Ammon's horn (tissue), 1 donor: ENCODE results near the gene KLF11.

Source experiments
- DNase-seq: peaks from one replicate; pipeline ENCODE4 v3.0.0-alpha.2; 2016; ENCODE audit warnings: low spot score

Gene KLF11

GRCh38 chr2:10043256-10043905, at the start of gene KLF11:
TSS of gene KLF11 (plus strand) at chr2:10043550. CDS start at chr2:10043717, 167 bp downstream.
- peak; percentile 79 for DNase-seq

DNA sequence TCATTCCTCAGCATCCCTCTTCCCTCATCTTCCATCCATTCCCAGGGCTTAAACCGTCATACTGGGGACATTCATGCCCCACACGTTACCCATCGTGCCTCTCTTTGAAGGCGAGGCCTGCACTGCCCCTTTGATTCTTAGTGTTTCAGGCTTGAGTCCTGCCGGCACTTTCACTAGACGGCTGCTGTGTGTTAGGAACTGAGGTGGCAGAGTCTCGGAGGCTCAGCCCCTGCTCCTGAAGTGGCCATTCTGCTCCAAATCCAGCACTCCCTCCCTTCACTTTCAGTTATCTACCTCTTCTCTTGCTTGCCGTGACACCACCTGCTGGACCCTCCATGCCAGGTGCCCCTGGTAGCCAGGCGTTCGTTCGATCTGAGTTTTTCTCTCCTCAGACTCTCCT, 48.9 kb upstream of the KLF11 start:
- DNase-seq, result no peak

GRCh38 chr2:9995059-9995458, 48.3 kb upstream of the KLF11 start:
- DNase-seq, result no peak

DNA sequence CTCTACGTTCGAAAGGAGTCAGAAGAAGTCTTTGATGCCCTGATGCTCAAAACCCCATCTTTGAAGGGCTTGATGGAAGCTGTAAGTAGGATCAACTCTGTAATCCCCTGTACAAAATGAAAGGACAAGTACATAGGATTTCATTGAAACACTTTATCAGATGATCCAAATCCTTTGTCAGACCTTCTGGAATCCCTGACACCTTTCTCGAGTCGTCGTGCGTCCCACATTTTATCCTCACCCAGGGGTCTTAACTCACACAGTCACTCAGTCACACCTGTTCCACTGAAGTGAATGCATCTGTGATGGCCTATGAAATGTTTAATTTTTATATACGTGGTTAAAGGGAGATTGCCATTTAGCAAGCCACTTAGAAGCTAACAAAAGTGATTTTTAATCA, 47.0 kb upstream of the KLF11 start:
- DNase-seq, result no peak

GRCh38 chr2:9997936-9998335, 45.4 kb upstream of the KLF11 start:
- DNase-seq, result no peak

- no peak for DNase-seq
These were observed 44.3 kb upstream of the KLF11 start for GRCh38 chr2:9998916-9999654.

DNA sequence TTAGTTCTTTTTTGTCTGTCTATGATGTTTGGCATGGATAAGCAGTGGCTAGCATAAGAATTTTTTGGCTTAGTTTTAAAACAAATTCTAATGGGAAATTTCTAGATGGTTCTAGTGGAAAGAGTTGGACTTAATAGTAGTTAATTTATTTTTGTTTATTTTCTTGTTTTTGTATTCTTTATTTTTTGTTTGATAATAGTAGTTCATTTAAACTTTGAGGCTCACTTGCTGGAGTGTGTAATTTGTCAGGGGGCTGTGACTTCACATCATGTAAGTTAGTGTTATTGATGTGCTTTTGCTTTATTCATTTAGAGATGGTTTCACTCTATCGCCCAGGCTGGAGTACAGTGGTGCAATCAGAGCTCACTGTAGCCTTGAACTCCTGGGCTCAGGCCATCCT, 43.7 kb upstream of the KLF11 start:
- no peak for DNase-seq

DNA sequence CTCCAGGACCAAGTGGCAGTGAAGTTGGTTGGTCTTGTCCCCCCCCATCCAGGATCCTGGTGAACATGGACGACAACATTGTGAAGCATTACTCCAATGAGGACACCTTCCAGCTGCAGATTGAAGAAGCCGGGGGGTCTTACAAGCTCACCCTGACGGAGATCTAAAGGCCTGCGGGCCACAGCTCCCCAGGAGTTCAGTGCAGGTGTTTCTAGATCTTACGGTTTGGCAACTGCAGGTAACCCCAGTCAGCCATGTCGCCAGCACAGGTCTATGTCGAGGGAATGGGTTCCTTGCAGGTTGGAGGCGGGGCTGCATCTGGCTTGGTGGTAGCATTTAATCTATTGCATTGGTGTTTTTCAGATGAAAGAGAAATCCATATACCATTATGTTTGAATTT, 42.8 kb upstream of the KLF11 start:
- DNase-seq, result no peak

- DNase-seq, result no peak
These were observed 41.8 kb upstream of the KLF11 start for GRCh38 chr2:10001586-10001985.

DNA sequence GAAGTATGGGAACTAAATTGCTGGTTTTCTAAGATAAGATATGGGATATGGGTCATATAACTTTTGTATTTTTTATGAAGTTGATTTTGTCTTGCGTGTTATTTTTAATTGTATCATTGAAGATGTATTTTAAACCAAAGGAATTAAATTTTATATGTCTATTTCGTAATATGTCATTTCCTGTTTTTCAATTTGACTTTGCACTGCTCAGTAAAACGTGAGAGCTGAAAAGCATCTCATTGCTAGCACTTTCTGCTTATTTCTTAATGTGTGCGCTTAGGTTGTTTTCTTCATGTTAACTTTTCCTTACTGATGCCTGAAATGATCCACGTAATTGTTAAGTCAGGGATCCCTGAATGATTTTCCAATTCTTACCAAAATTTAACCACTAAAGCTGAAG, 41.2 kb upstream of the KLF11 start:
- no peak for DNase-seq

- DNase-seq, result no peak
These were observed 40.7 kb upstream of the KLF11 start for GRCh38 chr2:10002681-10003080.

DNA sequence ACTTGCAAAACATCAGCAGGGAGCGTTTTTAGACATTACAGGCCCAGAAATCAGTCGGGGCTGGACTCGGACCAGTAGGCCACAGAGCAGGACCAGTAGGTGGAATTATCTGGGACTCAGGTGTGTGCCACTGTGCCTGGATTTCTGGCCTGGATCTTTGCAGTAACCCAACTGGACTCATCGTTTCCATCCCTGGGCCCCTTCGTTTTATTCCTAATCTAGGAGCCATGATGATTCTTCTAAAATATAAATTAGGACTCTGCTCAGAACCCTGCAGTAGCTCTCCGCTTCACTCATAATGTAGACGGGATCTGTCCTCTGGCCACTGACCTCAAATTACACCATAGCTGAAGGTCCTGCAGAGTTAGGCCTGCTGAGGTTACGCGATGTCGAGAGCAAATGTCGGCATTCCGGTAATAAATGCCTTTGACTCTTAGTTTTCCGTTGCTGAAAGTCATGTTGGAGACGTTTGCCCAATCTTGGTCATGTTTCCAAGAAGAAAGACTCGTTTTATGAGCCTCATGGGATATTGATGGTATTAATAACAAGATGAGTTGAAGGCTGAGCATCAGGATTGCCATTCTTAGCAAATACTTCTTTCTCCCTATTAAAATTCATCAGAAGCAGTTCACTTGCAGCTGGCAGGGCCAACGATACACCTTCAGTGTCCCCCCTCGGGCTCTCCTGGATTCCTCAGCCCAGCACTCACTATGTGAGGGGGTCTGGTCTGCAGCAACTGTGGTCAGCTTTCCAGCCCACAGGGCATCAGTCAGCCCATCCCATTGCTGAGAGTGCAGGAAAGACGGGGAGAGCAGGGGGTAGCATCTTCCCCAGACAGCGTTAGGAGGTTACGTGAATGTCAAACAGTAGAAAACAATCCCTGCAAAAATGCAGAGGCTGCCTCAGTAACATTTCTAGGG, 39.9 kb upstream of the KLF11 start:
- no peak for DNase-seq

DNA sequence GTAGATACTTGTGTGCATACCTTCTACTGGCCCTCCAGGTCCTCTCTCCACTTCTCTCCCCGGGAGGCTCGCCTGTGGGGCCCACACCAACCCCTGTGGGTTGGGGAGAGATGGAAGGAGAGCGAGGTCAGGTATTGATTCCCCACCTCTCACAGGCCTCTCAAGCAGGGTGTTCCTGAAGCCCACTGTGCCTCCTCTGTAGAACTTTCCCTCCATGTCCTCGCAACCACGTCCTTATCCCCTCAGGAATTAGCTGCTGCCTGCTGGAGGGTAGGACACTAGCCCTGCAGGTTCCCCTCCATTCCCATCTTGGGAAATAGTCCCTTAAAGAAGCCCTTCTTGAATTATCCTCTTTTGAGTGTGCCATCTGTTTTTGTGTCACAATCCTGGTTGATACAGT, 38.9 kb upstream of the KLF11 start:
- DNase-seq, result no peak

DNA sequence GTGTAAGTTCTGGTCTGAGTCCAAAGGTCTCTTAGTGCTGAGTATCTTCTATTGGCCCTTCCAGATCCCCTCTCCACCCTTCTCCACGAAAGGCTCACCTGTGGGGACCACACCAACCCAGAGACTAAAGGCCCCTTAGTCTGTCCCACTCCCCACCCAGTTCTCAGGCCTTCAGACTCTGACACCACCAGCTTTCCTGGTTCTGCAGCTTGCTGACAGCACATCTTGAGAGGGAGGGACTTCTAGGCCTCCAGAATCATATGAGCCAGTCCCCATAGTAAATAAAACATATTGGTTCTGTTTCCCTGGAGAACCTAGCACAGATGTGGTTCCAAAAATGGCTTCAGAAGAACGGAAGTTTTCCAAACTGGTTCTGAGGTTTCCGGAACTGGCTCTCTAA, 38.5 kb upstream of the KLF11 start:
- no peak for DNase-seq

- DNase-seq, result no peak
These were observed 37.7 kb upstream of the KLF11 start for GRCh38 chr2:10005461-10006235.

DNA sequence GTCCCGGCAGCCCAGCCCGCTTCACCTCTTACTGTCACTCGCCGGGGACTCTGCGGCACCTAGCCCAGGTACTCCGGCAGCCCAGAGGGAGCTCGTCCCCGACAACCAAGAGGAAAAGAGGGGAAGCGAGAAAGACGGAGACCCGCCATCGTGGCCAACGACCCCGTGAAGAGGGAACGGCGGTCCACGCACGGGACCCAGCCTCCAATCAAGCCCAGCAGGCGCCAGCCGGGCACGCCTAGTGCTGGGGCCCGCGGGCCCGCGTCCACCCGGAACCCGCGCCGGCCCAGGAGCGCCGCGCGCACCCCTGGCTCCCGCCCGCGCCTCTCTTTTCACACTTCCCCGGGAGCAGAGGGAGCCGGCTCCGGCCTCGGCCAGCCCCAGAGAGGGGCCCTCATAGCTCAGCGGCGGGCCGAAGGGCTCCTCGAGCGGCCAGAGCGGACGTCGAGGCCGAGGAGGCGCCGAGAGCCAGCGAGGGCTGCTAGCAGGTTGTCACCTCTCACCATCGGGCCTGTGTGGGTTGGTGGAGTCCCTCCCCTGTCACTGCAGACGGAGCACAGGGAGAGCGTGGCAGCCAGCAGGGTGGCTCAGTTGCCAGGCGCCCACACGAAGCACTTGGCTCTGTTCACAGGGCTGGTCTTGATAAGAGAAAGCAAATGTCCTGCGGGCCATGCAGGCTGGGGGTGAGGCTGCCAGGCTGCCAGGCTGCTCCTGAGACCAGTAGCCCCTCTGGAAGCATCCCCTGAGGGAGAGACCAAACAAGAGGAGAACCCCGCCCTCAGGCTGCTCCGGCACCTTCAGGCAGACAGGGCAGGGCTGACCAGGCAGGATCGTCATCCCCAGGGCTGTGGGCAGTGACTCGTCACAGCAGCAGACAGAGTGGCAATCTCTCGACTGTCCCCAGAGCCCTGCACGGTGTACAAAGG, 36.9 kb upstream of the KLF11 start:
- no peak for DNase-seq

DNA sequence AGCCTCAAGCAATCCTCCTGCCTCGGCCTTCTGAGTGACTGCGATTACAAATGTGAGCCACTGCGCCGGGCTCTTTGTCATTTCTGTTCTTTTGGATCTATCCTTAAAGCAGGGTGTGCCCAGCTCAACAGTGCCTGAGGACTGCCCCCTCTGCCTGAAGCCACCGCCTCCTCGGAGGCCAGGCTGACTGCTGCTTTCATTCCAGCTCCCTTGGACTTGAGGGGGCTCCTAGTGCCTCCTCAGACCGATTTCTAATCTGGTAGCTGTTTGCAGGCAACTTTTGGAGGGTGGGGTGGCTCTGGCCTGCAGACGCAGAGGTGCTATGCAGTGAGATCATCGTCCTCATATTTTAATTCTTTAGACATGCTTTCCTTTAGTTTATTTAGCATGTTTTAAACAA, 35.9 kb upstream of the KLF11 start:
- no peak for DNase-seq

DNA sequence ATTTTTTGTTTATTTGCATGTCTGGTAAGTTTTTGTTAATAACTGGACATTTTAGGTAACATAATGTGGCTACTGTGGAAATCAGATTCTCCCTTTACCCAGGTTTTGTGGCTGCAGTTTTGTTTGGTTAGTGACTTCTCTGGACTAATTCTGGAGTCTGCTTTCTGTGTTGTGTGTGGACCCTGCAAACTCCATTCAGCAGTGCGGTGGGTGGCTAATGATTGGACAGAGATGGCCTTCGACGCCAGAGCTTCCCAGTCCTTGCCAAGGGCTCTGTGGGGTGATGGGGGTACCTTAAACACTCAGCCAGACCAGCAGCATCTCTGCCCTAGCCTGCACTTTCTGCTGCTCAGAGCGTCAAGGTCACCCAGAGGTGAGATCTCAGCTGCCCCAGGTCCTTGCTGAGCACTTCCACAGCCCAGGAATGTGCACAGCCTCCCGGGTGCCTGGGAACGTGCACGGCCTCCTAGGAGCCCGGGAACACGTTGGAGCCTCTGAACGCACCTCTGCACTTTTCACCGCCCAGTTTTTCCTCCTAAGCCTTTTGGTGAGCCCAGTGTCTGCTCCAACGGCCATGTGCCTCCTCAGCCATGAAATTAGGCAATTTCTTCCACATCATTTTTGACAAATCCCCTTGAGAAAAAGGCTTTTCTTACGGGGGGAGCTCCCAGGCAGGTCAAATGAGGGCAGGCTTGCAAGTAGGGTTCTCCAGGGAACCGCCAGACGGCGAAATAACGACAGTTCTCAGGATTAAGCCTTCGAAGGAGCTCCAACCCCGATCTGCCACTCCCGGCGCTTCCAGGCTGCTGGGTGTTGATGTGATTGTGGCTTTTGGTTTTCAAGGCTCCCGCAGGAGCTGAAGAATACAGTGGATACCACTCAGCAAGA, 35.2 kb upstream of the KLF11 start:
- no peak for DNase-seq

- DNase-seq, result no peak
These were observed 34.6 kb upstream of the KLF11 start for GRCh38 chr2:10008809-10009176.

GRCh38 chr2:10009271-10009810, 34.0 kb upstream of the KLF11 start:
- no peak for DNase-seq
